Mucosa of descending colon (tissue), 3 donors: Measurements from ENCODE around the gene QDPR. TPM values are rescaled to one million over a fixed set of nuclear protein-coding genes. Genes with fewer than 3 reads are reported as not detected.
A peak's percentile ranks its signal among the peaks of the same experiment; 100 is the strongest.
"Not testable (repeated sequence)": the region's sequence is repeated elsewhere in the genome, so short reads cannot be mapped to it uniquely, and the experiment has no call there.

Source experiments
- ATAC-seq: fragments of 200-7000 bp; cut with Tn5 transposase; one replicate; pipeline ENCODE4 v1.9.1; 2020; ENCODE audit warnings: mild to moderate bottlenecking, moderate library complexity
- DNase-seq, 3 donors: peaks; one replicate each; pipeline ENCODE4 v3.0.0-alpha.2; 2020
- H3K36me3 ChIP-seq: fragments of 200-600 bp; one replicate; pipeline ENCODE4 v1.8.0; 2021; ENCODE audit warnings: low read depth, mild to moderate bottlenecking
- H3K4me1 ChIP-seq: fragments of 200-600 bp; one replicate; pipeline ENCODE4 v1.8.0; 2021; ENCODE audit warnings: low read depth, mild to moderate bottlenecking
- H3K4me3 ChIP-seq: fragments of 200-600 bp; one replicate; pipeline ENCODE4 v1.8.0; 2021; ENCODE audit warnings: mild to moderate bottlenecking
- H3K9me3 ChIP-seq: fragments of 200-600 bp; one replicate; pipeline ENCODE4 v1.8.0; 2021; ENCODE audit warnings: mild to moderate bottlenecking
- CTCF ChIP-seq: fragments of 200-600 bp; IDR thresholded peaks from one replicate; pipeline ENCODE4 v1.8.0; 2022; ENCODE audit warnings: antibody characterized with exemption, mild to moderate bottlenecking
- intact Hi-C, 2 donors: fragments of 100-400 bp; cut with DNase I in 1 of 2; cut with micrococcal nuclease in 1 of 2; formaldehyde crosslinking; loops; one replicate each; pipeline versions ENCODE4 v1.11.0 to v1.11.1; 2022; cut with DNase I, micrococcal nuclease
- total RNA-seq, 3 donors: library from RNA; stranded (reverse); fragmentation: NEBNext Ultra II Directional in 2 of 3; extraction: Animal tissue kit (Norgen Biotek cat#: 25700) in 2 of 3; gene quantifications; one replicate each; pipeline versions ENCODE4 v1.2.1 to v1.2.4, GENCODE V29; 2021 to 2023
- donor health status: DM: no; HTN: no; CAD: no; lungs with moderate emphysema.
- donor health status: DM: no; HTN: no; CAD: no.
- donor health status: DM: no; HTN: yes; CAD: no.

QDPR gene
- total RNA-seq, 3 donors from 2014 or later = 18.0 to 27.2 (median 24.1) TPM

- Histone ChIP-seq H3K4me3 (no peak overlapping the region), H3K36me3 (no peaks in the 10 kb centered on the region), H3K9me3 (no peaks in the 10 kb centered on the region), H3K4me1 (no peaks in the 10 kb centered on the region)
- ATAC-seq (peak; percentile 85), DNase-seq (peak in 1 of 3 donors; percentile 35)
- TF ChIP-seq CTCF = no peak
- intact Hi-C loops = no loop called here
These were observed 32.3 kb upstream of the QDPR start for GRCh38 chr4:17544205-17544604.

GRCh38 chr4:17537060-17537459 lies 25.2 kb upstream of the QDPR start:
- H3K9me3 ChIP-seq, intact Hi-C loops, ATAC-seq, DNase-seq, H3K36me3 ChIP-seq, H3K4me1 ChIP-seq, H3K4me3 ChIP-seq: not testable (repeated sequence)

- Histone ChIP-seq H3K4me3 (no peak overlapping the region), H3K9me3 (no peaks in the 10 kb centered on the region), H3K4me1 (no peaks in the 10 kb centered on the region), H3K36me3 (no peaks in the 10 kb centered on the region)
- DNase-seq (no peak), ATAC-seq (no peak)
- TF ChIP-seq CTCF = no peak
- intact Hi-C loops = no loop called here
These were observed 24.0 kb upstream of the QDPR start for GRCh38 chr4:17535906-17536305.

GRCh38 chr4:17535242-17535641 lies 23.4 kb upstream of the QDPR start:
- Histone ChIP-seq H3K36me3 (no peaks in the 10 kb centered on the region), H3K4me3 (no peak overlapping the region), H3K4me1 (no peaks in the 10 kb centered on the region), H3K9me3 (no peaks in the 10 kb centered on the region)
- no peak for TF ChIP-seq CTCF
- no peak for ATAC-seq
- intact Hi-C loops = no loop called here
- no peak for DNase-seq

- ATAC-seq = no peak
- Histone ChIP-seq H3K9me3 (no peaks in the 10 kb centered on the region), H3K4me3 (no peak overlapping the region), H3K36me3 (no peaks in the 10 kb centered on the region), H3K4me1 (no peaks in the 10 kb centered on the region)
- intact Hi-C loops = no loop called here
- no peak for TF ChIP-seq CTCF
- no peak for DNase-seq
These were observed 22.8 kb upstream of the QDPR start for GRCh38 chr4:17534705-17535104.

GRCh38 chr4:17531538-17532285 lies 19.8 kb upstream of the QDPR start:
- Histone ChIP-seq H3K4me1 (no peaks in the 10 kb centered on the region), H3K36me3 (no peaks in the 10 kb centered on the region), H3K9me3 (no peaks in the 10 kb centered on the region), H3K4me3 (no peak overlapping the region)
- no peak for DNase-seq
- TF ChIP-seq CTCF = no peak
- ATAC-seq = no peak
- intact Hi-C loops = no loop called here
